GM18951 (cell line): ENCODE measurements around the gene EVX2.

Experiments
- POLR2A ChIP-seq: IDR thresholded peaks from 4 replicates; pipeline ENCODE4 v1.6.1; 2011; ENCODE audit warnings: mild to moderate bottlenecking; ENCODE audit not compliant: insufficient read length, insufficient read depth; ENCODE audit errors: extremely low read depth
- in situ Hi-C: fragments of 300-500 bp; cut with MboI; formaldehyde crosslinking; loops from one replicate; pipeline ENCODE4 v1.12.0; 2022; ENCODE audit warnings: low sequenced_read_pairs, mixed read lengths, inconsistent platforms; ENCODE audit not compliant: unreplicated experiment

The EVX2 gene

DNA sequence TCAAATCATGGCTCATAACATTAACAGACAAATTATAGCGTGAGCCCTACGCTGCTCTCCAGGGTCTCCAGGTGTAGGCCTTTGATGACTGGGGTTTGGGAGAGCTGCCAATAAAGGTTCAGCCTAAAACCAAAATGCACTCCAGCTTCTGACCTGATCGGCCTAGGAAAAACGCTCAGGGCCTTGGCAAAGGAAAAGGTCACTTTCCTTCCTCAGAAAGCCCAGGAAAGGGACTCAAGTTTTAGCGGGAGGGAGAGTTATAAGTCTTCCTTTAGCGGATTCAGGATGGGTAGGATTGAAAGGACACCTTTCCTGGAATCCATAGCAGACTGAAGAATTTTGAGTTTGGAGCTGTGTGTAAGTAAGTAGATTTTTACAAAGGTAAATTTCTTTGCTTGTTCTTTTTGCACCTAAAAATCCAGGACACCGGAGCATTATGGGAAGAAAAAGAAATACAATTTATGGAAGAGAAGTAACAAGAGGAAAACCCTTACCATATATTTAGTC lies 8.8 kb downstream of the EVX2 start:
- in situ Hi-C loops = loop anchor here (10.0 kb wide), 1 partner anchor 390 kb away; no protein-coding TSS in a partner anchor
- no peak for TF ChIP-seq POLR2A

DNA sequence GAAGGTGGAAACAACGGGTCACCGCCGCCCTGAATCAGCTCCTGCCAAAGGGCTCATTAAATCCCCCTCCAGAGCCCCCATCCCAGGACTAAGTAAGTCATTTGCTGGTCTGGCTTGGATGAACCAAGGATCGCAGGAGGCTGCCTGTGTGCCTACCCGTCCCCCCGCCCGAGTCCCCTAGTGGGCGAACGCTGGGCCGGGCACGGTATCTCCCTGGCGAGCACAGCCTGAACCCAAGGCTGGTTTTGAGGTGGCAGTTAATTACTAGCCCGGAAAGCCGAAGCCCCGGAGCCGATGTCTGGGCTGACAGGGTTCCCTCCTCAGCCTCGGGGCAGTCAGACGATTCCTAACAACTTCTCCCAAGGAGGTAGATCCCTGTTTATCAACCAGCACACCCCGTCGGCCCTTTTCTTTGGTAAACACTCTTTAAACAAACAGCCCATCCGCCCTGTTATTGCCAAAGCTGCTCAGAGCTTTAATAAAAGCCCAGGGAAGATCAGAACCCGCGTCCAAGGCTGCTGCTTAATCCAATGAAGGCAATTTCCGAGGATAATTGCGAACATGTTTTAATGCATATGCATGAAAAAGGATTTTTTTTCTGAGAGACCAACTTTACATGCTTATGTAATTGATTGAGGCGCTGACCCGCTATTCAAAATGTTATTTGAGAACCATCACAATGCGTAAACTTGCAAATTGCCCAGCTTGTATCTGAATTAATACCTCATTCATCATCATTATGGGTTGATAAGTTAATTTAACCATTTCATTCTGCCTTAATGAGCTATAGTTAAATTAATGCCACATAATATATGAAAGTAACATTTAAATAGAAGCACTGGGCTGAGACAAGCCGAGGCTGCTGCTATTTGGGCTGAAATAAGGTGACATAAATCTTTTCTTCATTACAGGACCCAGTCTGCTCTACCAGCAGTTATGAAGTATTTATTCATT lies 10.5 kb downstream of the EVX2 start:
- in situ Hi-C loops = loop anchor here (10.0 kb wide), 1 partner anchor 388 kb away; no protein-coding TSS in a partner anchor
- TF ChIP-seq POLR2A = no peak

DNA sequence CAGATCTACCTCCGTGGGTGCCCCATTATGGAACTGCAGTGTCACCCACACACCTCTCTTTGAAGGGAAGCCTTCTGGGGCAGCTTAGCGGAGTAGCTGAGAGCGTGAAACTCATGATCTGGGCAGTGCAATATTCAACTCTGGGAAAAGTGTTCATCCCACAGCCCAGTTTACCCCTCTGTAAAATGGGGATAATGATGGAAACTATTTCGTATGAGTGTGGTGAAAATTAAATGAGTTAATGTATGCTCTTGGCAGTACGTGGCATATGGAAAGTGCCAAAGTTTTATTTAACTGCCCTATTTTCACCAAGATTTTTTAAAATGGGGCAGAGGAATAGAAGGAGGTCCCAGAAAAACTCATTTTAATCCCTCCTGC lies 11.5 kb downstream of the EVX2 start:
- no peak for TF ChIP-seq POLR2A
- in situ Hi-C loops = loop anchor here (10.0 kb wide), 1 partner anchor 387 kb away; no protein-coding TSS in a partner anchor

GRCh38 chr2:176071330-176072291 lies 12.2 kb downstream of the EVX2 start:
- in situ Hi-C loops = loop anchor here (10.0 kb wide), 1 partner anchor 387 kb away; no protein-coding TSS in a partner anchor
- no peak for TF ChIP-seq POLR2A

- no peak for TF ChIP-seq POLR2A
Measured at GRCh38 chr2:176068419-176068832, 15.3 kb downstream of the EVX2 start.

DNA sequence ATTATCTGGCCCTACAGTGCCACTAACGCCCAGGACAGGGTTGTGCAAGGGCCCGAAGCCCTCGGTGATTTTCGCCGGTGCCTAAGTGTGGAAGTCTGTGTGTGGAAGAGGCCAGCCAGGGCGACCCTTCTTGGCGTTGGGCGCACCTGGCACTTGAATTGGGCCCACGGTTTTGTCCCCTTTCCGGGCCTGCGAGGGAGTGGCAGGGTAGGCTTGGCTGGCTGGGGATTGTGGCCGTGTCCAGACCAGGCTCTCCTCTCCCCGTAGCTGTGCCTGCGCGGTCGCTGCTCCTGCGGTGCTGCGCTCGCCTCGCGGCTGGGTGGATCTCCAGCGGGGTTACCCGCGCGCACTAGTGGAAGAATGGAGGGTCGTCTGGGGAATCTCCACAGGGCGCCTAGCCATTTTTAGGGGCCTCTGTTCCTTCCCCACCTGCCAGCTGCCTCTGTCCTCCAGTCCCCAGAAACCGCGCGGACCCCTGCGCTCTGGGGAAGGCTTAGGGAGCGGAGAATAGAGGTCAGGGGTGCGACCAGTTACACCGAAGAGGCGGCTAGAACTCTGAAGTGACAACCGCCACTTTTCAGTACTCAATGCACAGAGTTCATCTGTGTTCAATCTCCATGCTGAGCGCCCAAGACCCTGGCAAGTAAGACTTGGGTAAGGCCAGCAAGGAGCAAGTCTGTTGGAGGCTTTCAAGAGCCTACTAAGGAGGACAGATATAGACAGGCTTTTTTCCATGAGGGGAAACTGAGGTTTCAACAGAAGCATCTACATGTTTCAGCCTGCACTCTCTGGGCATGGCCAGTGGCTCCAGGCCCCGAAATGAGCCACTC lies 16.0 kb downstream of the EVX2 start:
- no peak for TF ChIP-seq POLR2A
- in situ Hi-C loops = no loop called here

More at GRCh38 chr2:176068419-176068832, 15.3 kb downstream of the EVX2 start:
- in situ Hi-C loops = no loop called here

GRCh38 chr2:176066645-176067588 lies 16.8 kb downstream of the EVX2 start:
- in situ Hi-C loops = no loop called here
- no peak for TF ChIP-seq POLR2A

DNA sequence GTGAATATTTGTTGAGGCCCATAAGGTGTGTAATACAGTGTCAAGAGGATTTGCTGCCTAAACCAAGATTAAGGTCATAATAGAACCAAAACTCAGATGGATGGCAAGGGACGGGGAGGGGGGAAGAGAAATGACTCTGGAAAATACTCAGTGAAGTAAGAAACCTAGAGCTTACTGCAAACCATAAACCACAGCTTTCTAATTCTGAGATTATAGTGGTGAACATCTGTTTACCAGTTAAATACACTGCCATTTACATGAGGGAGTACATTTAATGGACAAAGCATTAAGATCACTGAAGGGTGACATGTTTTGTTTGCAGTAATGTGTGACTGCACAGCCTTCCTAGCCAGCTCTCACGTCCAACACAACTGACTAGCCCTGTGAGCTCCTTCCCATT lies 19.8 kb downstream of the EVX2 start:
- no peak for TF ChIP-seq POLR2A
- in situ Hi-C loops = no loop called here

DNA sequence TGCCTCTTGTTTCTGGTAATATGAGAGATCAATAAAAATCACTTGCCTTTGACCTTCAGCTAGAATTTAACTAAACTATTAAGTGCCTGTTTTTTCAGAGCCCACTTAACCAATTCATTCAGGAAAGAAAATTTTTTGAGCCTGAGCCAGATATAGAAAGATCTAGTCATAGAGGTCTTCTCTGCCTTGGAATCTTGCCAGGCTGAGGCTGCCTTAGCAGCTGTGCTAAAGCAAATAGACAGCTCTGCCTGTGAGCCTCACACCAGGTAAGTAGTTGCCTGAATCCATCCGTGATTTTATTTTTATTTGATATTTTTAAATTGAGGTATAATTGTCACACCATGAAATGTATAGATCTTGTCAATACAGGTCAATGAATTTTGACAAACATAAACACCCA lies 27.4 kb downstream of the EVX2 start:
- in situ Hi-C loops = no loop called here
- TF ChIP-seq POLR2A = no peak

- TF ChIP-seq POLR2A = no peak
- in situ Hi-C loops = no loop called here
Measured at GRCh38 chr2:176039375-176039774, 44.4 kb downstream of the EVX2 start.

DNA sequence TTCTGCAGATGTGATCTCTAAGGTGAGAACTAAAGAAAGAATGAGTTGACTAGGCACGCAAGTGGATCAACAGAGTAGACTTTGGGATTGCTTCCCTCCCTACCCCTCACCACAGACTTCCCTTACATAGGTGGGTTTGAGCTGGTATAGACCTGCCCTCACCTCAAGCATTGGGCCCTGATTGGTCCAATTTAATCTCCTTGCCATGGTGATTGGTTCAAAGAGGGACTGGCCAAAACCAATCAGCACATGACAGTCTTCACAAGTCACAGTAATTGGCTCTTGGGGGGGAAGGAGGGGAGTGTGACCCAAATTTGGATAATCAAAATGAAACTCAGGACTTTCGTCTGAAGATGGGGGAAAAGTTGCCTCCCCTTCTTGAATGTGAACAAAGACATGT lies 45.1 kb downstream of the EVX2 start:
- in situ Hi-C loops = no loop called here
- TF ChIP-seq POLR2A = no peak
